IMR-90 (cell line): ENCODE measurements around the gene NUDT8. TPM values are rescaled to one million over a fixed set of nuclear protein-coding genes. Genes with fewer than 3 reads are reported as not detected.

Experiments
- ATAC-seq: fragments of 200-7000 bp; cut with Tn5 transposase; 2 replicates; pipeline ENCODE4 v1.9.1; 2020; ENCODE audit warnings: low read depth, mild to moderate bottlenecking, moderate library complexity
- BruUV-seq: library from RNA; stranded (reverse); fragments of 400-500 nt; replicated peaks from 2 replicates; lab custom pipeline; 2021; lab: Mats Ljungman, UMichigan
- CTCF ChIA-PET: fragments of 300-600 bp; formaldehyde crosslinking; extraction: SDS; loops from one replicate; lab custom pipeline; 2021; ENCODE audit warnings: antibody characterized with exemption; lab: Yijun Ruan, JAX
- POLR2A ChIA-PET: fragments of 300-600 bp; sonication (Branson Sonifier 250); formaldehyde crosslinking; loops from one replicate; lab custom pipeline; 2022; ENCODE audit warnings: antibody characterized with exemption; ENCODE audit not compliant: unreplicated experiment; lab: Charles Lee
- DNase-seq: peaks from one replicate; pipeline ENCODE4 v3.0.0; 2013
- H2AFZ ChIP-seq: replicated peaks from 2 replicates; pipeline ENCODE3; 2013; ENCODE audit warnings: low read length, mild to moderate bottlenecking; ENCODE audit not compliant: poor library complexity
- H2AK5ac ChIP-seq: 2 replicates; pipeline ENCODE4 v1.6.1; 2013; ENCODE audit warnings: low read depth, low read length, inconsistent platforms
- H2AK9ac ChIP-seq: replicated peaks from 2 replicates; pipeline ENCODE3; 2013; ENCODE audit warnings: mild to moderate bottlenecking, low read depth, low read length, moderate library complexity; ENCODE audit not compliant: poor library complexity
- H2BK120ac ChIP-seq: 2 replicates; pipeline ENCODE4 v1.6.1; 2013; ENCODE audit warnings: low read depth, low read length, inconsistent platforms
- H2BK15ac ChIP-seq: 3 replicates; pipeline ENCODE4 v1.6.1; 2013; ENCODE audit warnings: low read depth, low read length, inconsistent platforms
- H2BK20ac ChIP-seq: 2 replicates; pipeline ENCODE4 v1.6.1; 2013; ENCODE audit warnings: low read depth, mild to moderate bottlenecking, inconsistent platforms, low read length, moderate library complexity
- H2BK5ac ChIP-seq: 2 replicates; pipeline ENCODE4 v1.6.1; 2013; ENCODE audit warnings: mild to moderate bottlenecking, low read depth, low read length, inconsistent platforms; ENCODE audit not compliant: poor library complexity, severe bottlenecking
- H3K14ac ChIP-seq: replicated peaks from 2 replicates; pipeline ENCODE4 v1.6.1; 2013; ENCODE audit warnings: low read depth, low read length, inconsistent platforms
- H3K18ac ChIP-seq: 2 replicates; pipeline ENCODE4 v1.6.1; 2013; ENCODE audit warnings: low read depth, low read length, control low read depth
- H3K23ac ChIP-seq: 2 replicates; pipeline ENCODE4 v1.6.1; 2013; ENCODE audit warnings: low read depth, low read length, inconsistent platforms
- H3K27ac ChIP-seq: 2 replicates; pipeline ENCODE4 v1.5.1; 2013; ENCODE audit warnings: mild to moderate bottlenecking, control low read depth, low read length; ENCODE audit not compliant: insufficient read depth
- H3K27me3 ChIP-seq: 2 replicates; pipeline ENCODE4 v1.6.1; 2013; ENCODE audit warnings: low read length; ENCODE audit not compliant: control insufficient read depth, insufficient read depth
- H3K36me3 ChIP-seq: 2 replicates; pipeline ENCODE4 v1.6.1; 2013; ENCODE audit warnings: low read length, mixed read lengths; ENCODE audit not compliant: control insufficient read depth, insufficient read depth
- H3K4ac ChIP-seq: 2 replicates; pipeline ENCODE4 v1.6.1; 2013; ENCODE audit warnings: low read depth, low read length, inconsistent platforms
- H3K4me1 ChIP-seq: 2 replicates; pipeline ENCODE4 v1.6.1; 2013; ENCODE audit warnings: low read length, mixed read lengths; ENCODE audit not compliant: control insufficient read depth, insufficient read depth
- H3K4me2 ChIP-seq: 2 replicates; pipeline ENCODE4 v1.6.1; 2013; ENCODE audit warnings: low read depth, mild to moderate bottlenecking, control low read depth, low read length, moderate library complexity
- H3K4me3 ChIP-seq: 2 replicates; pipeline ENCODE4 v1.5.1; 2013; ENCODE audit warnings: low read depth, mild to moderate bottlenecking, control low read depth, low read length, moderate library complexity; ENCODE audit not compliant: insufficient read depth
- H3K56ac ChIP-seq: 2 replicates; pipeline ENCODE4 v1.6.1; 2013; ENCODE audit warnings: low read length, inconsistent platforms; ENCODE audit not compliant: insufficient read depth; ENCODE audit errors: extremely low read depth
- H3K79me1 ChIP-seq, 2 experiments: 2 replicates each; pipeline ENCODE4 v1.6.1; 2013; ENCODE audit warnings: low read length in 2 of 2, inconsistent platforms in 1 of 2, low read depth in 1 of 2
- H3K9ac ChIP-seq: 2 replicates; pipeline ENCODE4 v1.6.1; 2013; ENCODE audit warnings: low read depth, low read length, control low read depth
- H3K9me1 ChIP-seq: 2 replicates; pipeline ENCODE4 v1.6.1; 2013; ENCODE audit warnings: low read length, inconsistent platforms; ENCODE audit not compliant: insufficient read depth
- H3K9me3 ChIP-seq: 2 replicates; pipeline ENCODE4 v1.6.1; 2013; ENCODE audit warnings: low read length; ENCODE audit not compliant: control insufficient read depth, insufficient read depth
- H4K20me1 ChIP-seq: 2 replicates; pipeline ENCODE4 v1.6.1; 2013; ENCODE audit warnings: low read length, inconsistent platforms; ENCODE audit not compliant: insufficient read depth
- H4K5ac ChIP-seq: 2 replicates; pipeline ENCODE4 v1.6.1; 2013; ENCODE audit warnings: mild to moderate bottlenecking, low read depth, low read length, control low read depth
- H4K8ac ChIP-seq, 2 experiments: 2 replicates each; pipeline ENCODE4 v1.6.1; 2013; ENCODE audit warnings: low read depth in 2 of 2, low read length in 2 of 2, control low read depth in 1 of 2, inconsistent platforms in 1 of 2
- H4K91ac ChIP-seq: 2 replicates; pipeline ENCODE4 v1.6.1; 2013; ENCODE audit warnings: low read depth, low read length, inconsistent platforms; ENCODE audit not compliant: insufficient read depth
- BHLHE40 ChIP-seq: fragments of 150-350 bp; IDR thresholded peaks from 2 replicates; pipeline ENCODE4 v1.6.1; 2016; ENCODE audit warnings: mild to moderate bottlenecking, low read depth, low read length
- CEBPB ChIP-seq: IDR thresholded peaks from 2 replicates; pipeline ENCODE4 v1.6.1; 2012; ENCODE audit warnings: low read depth, low read length, improper control_type of control experiment
- CTCF ChIP-seq: conservative IDR thresholded peaks from 2 replicates; pipeline ENCODE4 v1.5.1; 2012; ENCODE audit warnings: mild to moderate bottlenecking, low read depth, low read length, improper control_type of control experiment
- ELK1 ChIP-seq: fragments of 150-350 bp; IDR thresholded peaks from 2 replicates; pipeline ENCODE4 v1.6.1; 2016; ENCODE audit warnings: low read depth, mild to moderate bottlenecking, low read length, moderate library complexity, borderline replicate concordance
- MAFK ChIP-seq: IDR thresholded peaks from 2 replicates; pipeline ENCODE4 v1.6.1; 2012; ENCODE audit warnings: low read depth, low read length, improper control_type of control experiment
- NFE2L2 ChIP-seq: fragments of 150-350 bp; IDR thresholded peaks from 2 replicates; pipeline ENCODE4 v1.6.1; 2016; ENCODE audit warnings: low read depth, mild to moderate bottlenecking, low read length
- RCOR1 ChIP-seq: IDR thresholded peaks from 2 replicates; pipeline ENCODE4 v1.6.1; 2012; ENCODE audit warnings: mild to moderate bottlenecking, low read length, improper control_type of control experiment; ENCODE audit not compliant: insufficient replicate concordance
- RFX5 ChIP-seq: IDR thresholded peaks from 2 replicates; pipeline ENCODE4 v1.8.0; 2012; ENCODE audit warnings: low read depth, mild to moderate bottlenecking, low read length, moderate library complexity
- SMC3 ChIP-seq: fragments of 150-350 bp; IDR thresholded peaks from 2 replicates; pipeline ENCODE4 v1.6.1; 2016; ENCODE audit warnings: low read depth, mild to moderate bottlenecking, antibody characterized with exemption, low read length, moderate library complexity
- WGBS, 2 experiments: methylation state at CpG; one replicate each; pipeline versions ENCODE4 v1.1.5 to v1.1.7; 2013; ENCODE audit warnings: missing lambda C conversion rate in 2 of 2; ENCODE audit not compliant: insufficient read length in 1 of 2; ENCODE audit errors: extremely low coverage in 2 of 2; 5-methylcytosine and 5-hydroxymethylcytosine counted together
- dilution Hi-C: fragments of 300-500 bp; cut with HindIII; formaldehyde crosslinking; loops from one replicate; pipeline ENCODE4 v1.14.3; 2018; ENCODE audit warnings: low sequenced_read_pairs; ENCODE audit not compliant: unreplicated experiment
- in situ Hi-C: fragments of 300-500 bp; cut with MboI; formaldehyde crosslinking; loops from 3 replicates; pipeline ENCODE4 v1.14.3; 2019; ENCODE audit warnings: low sequenced_read_pairs, inconsistent platforms, mixed read lengths
- intact Hi-C: fragments of 100-400 bp; cut with micrococcal nuclease; formaldehyde crosslinking; loops from 2 replicates; pipeline ENCODE4 v1.10.0; 2022
- polyA plus RNA-seq, 3 experiments: library from polyadenylated mRNA; depleted of rRNA; stranded (reverse); fragments of >200 nt; gene quantifications; 2 replicates each; pipeline ENCODE4 v1.2.3, GENCODE V29; 2012; ENCODE audit warnings: low replicate concordance in 1 of 3
- total RNA-seq: library from RNA; depleted of rRNA; stranded (reverse); fragments of >200 nt; gene quantifications from 2 replicates; pipeline ENCODE4 v1.2.3, GENCODE V29; 2012

NUDT8 gene
- total and polyA plus RNA-seq, 2 of the 4 experiments (the other 2 are of a cell fraction), result 1.4 to 2.5 TPM

GRCh38 chr11:67640021-67640757 lies 10.5 kb upstream of the NUDT8 start (continued):
- TF ChIP-seq BHLHE40, result peak; percentile 86

DNA sequence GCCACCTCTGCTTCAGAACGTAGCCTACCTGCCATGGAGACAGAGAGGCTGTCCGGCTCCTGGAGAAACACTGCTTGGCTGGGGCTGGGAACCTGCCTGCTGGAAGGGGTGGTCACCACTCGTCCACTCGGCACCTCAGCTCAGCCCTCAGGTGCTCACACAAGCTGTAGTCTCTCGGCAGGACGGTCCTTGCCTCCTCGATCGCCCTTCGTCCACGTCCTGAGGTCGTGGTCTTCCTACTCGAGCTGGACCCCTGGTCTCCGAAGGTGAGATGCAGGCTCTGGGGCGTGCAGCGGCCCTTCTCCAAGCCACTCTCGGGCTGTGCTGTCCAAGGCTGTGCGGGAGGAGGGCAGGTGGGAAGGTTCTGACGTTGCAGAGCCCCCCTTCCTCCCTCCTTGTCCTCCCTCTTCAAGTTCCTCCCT lies 9.7 kb upstream of the NUDT8 start, which contains the start of gene TBX10:
TSS of gene TBX10 (minus strand) at position 326 of the 422 bp plus-strand sequence. CDS start at position 35, 291 bp downstream.
- Histone ChIP-seq H3K4ac (no peak within 1 kb of the TSS), H4K8ac (no peak within 1 kb of the TSS), H3K79me1 (no peaks in the 10 kb centered on the region), H3K9me3 (no peaks in the 10 kb centered on the region; the same call in 1 of the 2 replicates), H3K9me1 (no peaks in the 10 kb centered on the region), H2BK5ac (no peak within 1 kb of the TSS), H3K36me3 (no peaks in the 10 kb centered on the region), H3K4me2 (no peak within 1 kb of the TSS), H3K4me1 (no peaks in the 10 kb centered on the region), H3K27me3 (peaks cover 16% of the 10 kb centered on the region; the same call in 1 of the 2 replicates), H2BK120ac (no peak within 1 kb of the TSS), H2AK9ac (no peak within 1 kb of the TSS), H4K20me1 (no peaks in the 10 kb centered on the region), H3K9ac (no peak within 1 kb of the TSS), H3K56ac (no peak within 1 kb of the TSS), H3K4me3 (no peak within 1 kb of the TSS), H2BK20ac (no peak within 1 kb of the TSS), H3K14ac (no peak within 1 kb of the TSS), H4K91ac (no peak within 1 kb of the TSS), H3K27ac (no peak within 1 kb of the TSS), H2AK5ac (no peak within 1 kb of the TSS), H3K23ac (no peak within 1 kb of the TSS), H2BK15ac (no peak within 1 kb of the TSS), H3K18ac (no peak within 1 kb of the TSS), H4K5ac (no peak within 1 kb of the TSS), H2AFZ (peak within 1 kb of the TSS; percentile 63)
- ATAC-seq (no peak), DNase-seq (no peak)
- no peak for TF ChIP-seq SMC3
- TF ChIP-seq ELK1, result no peak
- no peak for TF ChIP-seq RFX5
- no peak for TF ChIP-seq CTCF
- TF ChIP-seq CEBPB, result no peak
- no peak for TF ChIP-seq NFE2L2
- no peak for TF ChIP-seq RCOR1
- TF ChIP-seq MAFK, result no peak
- ChIA-PET POLR2A (no interaction called here), CTCF (interaction anchor here (0.5 kb wide), 1 partner anchor 101 kb away, joined by 4 read pairs; no protein-coding TSS in a partner anchor)
- dilution Hi-C loops, result no loop called here
- WGBS, 2 experiments, result 68% methylated on average over 9 of the region's 18 CpGs; no CpG with 5 or more reads in 1 of the 2 experiments
- no TSS peak for BruUV-seq
- intact Hi-C loops, result no loop called here
- in situ Hi-C loops, result no loop called here
